ENCODE results near the gene RAC2. TPM values are rescaled to one million over a fixed set of nuclear protein-coding genes. Genes with fewer than 3 reads are reported as not detected.
A peak's percentile ranks its signal among the peaks of the same experiment; 100 is the strongest.

RAC2 gene
- total RNA-seq, 1 experiment from 2014 or later, result 50.5 TPM

- DNase-seq (peak; percentile 92), ATAC-seq (peak; percentile 35)
- ChIA-PET POLR2A (ENCODE audit: unreplicated experiment) (no interaction called here), CTCF (interaction anchor here (0.6 to 0.7 kb wide), 3 partner anchors 57 to 342 kb away, joined by 3 read pairs; no protein-coding TSS in a partner anchor)
- Histone ChIP-seq H3K9me3 (ENCODE audit: low read length) (no peaks in the 10 kb centered on the region), H4K20me1 (ENCODE audit: low read length) (no peaks in the 10 kb centered on the region), H3K4me3 (ENCODE audit: low read length) (peak overlapping the region; percentile 69; the same call in 1 of the 2 replicates), H3K27me3 (ENCODE audit: low read length) (no peaks in the 10 kb centered on the region), H3K36me3 (ENCODE audit: low read depth, low read length) (no peaks in the 10 kb centered on the region), H3K79me2 (ENCODE audit: low read length) (no peaks in the 10 kb centered on the region), H3K4me2 (ENCODE audit: low read length) (peak overlapping the region; percentile 94), H3K9me2 (replicated peaks; ENCODE audit: low read length) (no peaks in the 10 kb centered on the region), H3K9ac (ENCODE audit: low read length) (peak overlapping the region; percentile 95), H3F3A (ENCODE audit: low read length, unreplicated experiment) (no peaks in the 10 kb centered on the region), H2AFZ (ENCODE audit: low read length) (no peak overlapping the region), H3K27ac (ENCODE audit: low read length) (peak overlapping the region; percentile 97), H3K4me1 (ENCODE audit: insufficient read depth, low read length) (peaks cover 40% of the 10 kb centered on the region)
- TF ChIP-seq EZH2 (IDR thresholded peaks at IDR 0.05; ENCODE audit: low read length, unreplicated experiment), result no peak
- no peak for TF ChIP-seq CTCF (conservative IDR thresholded peaks at IDR 0.05; ENCODE audit: low read depth, low read length)
- TF ChIP-seq EZH2phosphoT487 (IDR thresholded peaks at IDR 0.05; ENCODE audit: borderline replicate concordance, low read length), result no peak
- intact Hi-C loops (cut with micrococcal nuclease), result loop anchor here (2.0 to 10.0 kb wide), 2 partner anchors 123 to 211 kb away; no protein-coding TSS in a partner anchor
- no TSS peak for BruUV-seq (replicated peaks)
Observed at GRCh38 chr22:37197451-37198257, 46.4 kb downstream of the RAC2 start.

GRCh38 chr22:37196539-37197450 is 47.3 kb downstream of the RAC2 start:
- peak overlapping the region; percentile 97 for H3K27ac ChIP-seq (ENCODE audit: low read length)
- H3F3A ChIP-seq (ENCODE audit: low read length, unreplicated experiment), result no peaks in the 10 kb centered on the region
- no peaks in the 10 kb centered on the region for H4K20me1 ChIP-seq (ENCODE audit: low read length)
- no peaks in the 10 kb centered on the region for H3K9me3 ChIP-seq (ENCODE audit: low read length)
- H3K4me1 ChIP-seq (ENCODE audit: insufficient read depth, low read length), result peaks cover 46% of the 10 kb centered on the region
- ATAC-seq (peak; percentile 16), DNase-seq (peak; percentile 84)
- no TSS peak for BruUV-seq (replicated peaks)
- CTCF ChIA-PET, result interaction anchor here (0.6 to 0.7 kb wide), 3 partner anchors 58 to 341 kb away, joined by 3 read pairs; no protein-coding TSS in a partner anchor
- H3K36me3 ChIP-seq (ENCODE audit: low read depth, low read length), result no peaks in the 10 kb centered on the region
- H3K9ac ChIP-seq (ENCODE audit: low read length), result peak overlapping the region; percentile 72
- H3K4me2 ChIP-seq (ENCODE audit: low read length), result peak overlapping the region; percentile 61
- no peaks in the 10 kb centered on the region for H3K79me2 ChIP-seq (ENCODE audit: low read length)
- no peaks in the 10 kb centered on the region for H3K27me3 ChIP-seq (ENCODE audit: low read length)
- H2AFZ ChIP-seq (ENCODE audit: low read length), result no peak overlapping the region
- TF ChIP-seq EZH2phosphoT487 (IDR thresholded peaks at IDR 0.05; ENCODE audit: borderline replicate concordance, low read length) (no peak), CTCF (conservative IDR thresholded peaks at IDR 0.05; ENCODE audit: low read depth, low read length) (no peak; the same call in 1 of the 2 replicates), EZH2 (IDR thresholded peaks at IDR 0.05; ENCODE audit: low read length, unreplicated experiment) (no peak)
- peak overlapping the region; percentile 21; the same call in 1 of the 2 replicates for H3K4me3 ChIP-seq (ENCODE audit: low read length)
- no peaks in the 10 kb centered on the region for H3K9me2 ChIP-seq (replicated peaks; ENCODE audit: low read length)
- POLR2A ChIA-PET (ENCODE audit: unreplicated experiment), result no interaction called here
- intact Hi-C loops (cut with micrococcal nuclease), result loop anchor here (10.0 kb wide), 1 partner anchor 122 kb away; no protein-coding TSS in a partner anchor
